KMS-11 (cell line): Measurements from ENCODE around the gene NAIF1.

Source experiments
- H2AFZ ChIP-seq: fragments of 200-600 bp; sonication (generic); 2 replicates; pipeline ENCODE4 v1.6.1; 2016; ENCODE audit warnings: antibody characterized with exemption, mixed run types, low read depth
- H3K27ac ChIP-seq: fragments of 200-600 bp; sonication (generic); 2 replicates; pipeline ENCODE4 v1.6.1; 2016; ENCODE audit warnings: mild to moderate bottlenecking, mixed run types
- H3K27me3 ChIP-seq: fragments of 200-600 bp; sonication (generic); 2 replicates; pipeline ENCODE4 v1.6.1; 2017; ENCODE audit warnings: mild to moderate bottlenecking, low read depth, mixed run types, moderate library complexity; ENCODE audit not compliant: insufficient read depth
- H3K36me3 ChIP-seq: fragments of 200-600 bp; sonication (generic); 2 replicates; pipeline ENCODE4 v1.6.1; 2017; ENCODE audit warnings: mild to moderate bottlenecking, mixed run types; ENCODE audit not compliant: insufficient read depth
- H3K4me1 ChIP-seq: fragments of 200-600 bp; sonication (generic); 2 replicates; pipeline ENCODE4 v1.6.1; 2016; ENCODE audit warnings: mild to moderate bottlenecking, low read depth, mixed run types; ENCODE audit not compliant: poor library complexity, severe bottlenecking
- H3K4me2 ChIP-seq: fragments of 200-600 bp; sonication (generic); 2 replicates; pipeline ENCODE4 v1.7.0; 2016; ENCODE audit warnings: mild to moderate bottlenecking, mixed run types
- H3K4me3 ChIP-seq: fragments of 200-600 bp; sonication (generic); IDR thresholded peaks from 2 replicates; pipeline ENCODE4 v1.6.1; 2017; ENCODE audit warnings: low read depth, low read length, mixed read lengths; ENCODE audit not compliant: insufficient read depth
- H3K79me2 ChIP-seq: fragments of 200-600 bp; sonication (generic); 2 replicates; pipeline ENCODE4 v1.6.1; 2016; ENCODE audit warnings: low read depth, mixed run types; ENCODE audit not compliant: insufficient read depth
- H3K9ac ChIP-seq: fragments of 200-600 bp; sonication (generic); 2 replicates; pipeline ENCODE4 v1.6.1; 2016; ENCODE audit warnings: mild to moderate bottlenecking, mixed run types
- H4K20me1 ChIP-seq: fragments of 200-600 bp; sonication (generic); 2 replicates; pipeline ENCODE4 v1.6.1; 2016; ENCODE audit warnings: mild to moderate bottlenecking, mixed run types; ENCODE audit not compliant: insufficient read depth
- CTCF ChIP-seq: fragments of 200-600 bp; sonication (generic); conservative IDR thresholded peaks from 2 replicates; pipeline ENCODE4 v1.6.1; 2017; ENCODE audit warnings: low read depth, mild to moderate bottlenecking, antibody characterized with exemption, low read length, moderate library complexity, mixed read lengths

Gene NAIF1

GRCh38 chr9:128108269-128109049, 41.3 kb upstream of the NAIF1 start:
- peaks cover 11% of the 10 kb centered on the region for H3K4me1 ChIP-seq
- H3K36me3 ChIP-seq, result no peaks in the 10 kb centered on the region
- H3K27me3 ChIP-seq, result no peaks in the 10 kb centered on the region
- no peak for TF ChIP-seq CTCF
- no peak overlapping the region for H3K4me3 ChIP-seq
- no peak overlapping the region for H2AFZ ChIP-seq
- H3K79me2 ChIP-seq, result no peaks in the 10 kb centered on the region
- H3K4me2 ChIP-seq, result no peak overlapping the region
- H3K9ac ChIP-seq, result no peak overlapping the region
- H3K27ac ChIP-seq, result no peak overlapping the region
- no peaks in the 10 kb centered on the region for H4K20me1 ChIP-seq

GRCh38 chr9:128107468-128108268, 40.5 kb upstream of the NAIF1 start:
- Histone ChIP-seq H3K36me3 (no peaks in the 10 kb centered on the region), H2AFZ (no peak overlapping the region), H3K4me2 (no peak overlapping the region), H3K79me2 (no peaks in the 10 kb centered on the region), H3K9ac (no peak overlapping the region), H3K4me3 (no peak overlapping the region), H3K27ac (no peak overlapping the region), H4K20me1 (no peaks in the 10 kb centered on the region), H3K27me3 (no peaks in the 10 kb centered on the region), H3K4me1 (peaks cover 19% of the 10 kb centered on the region)
- TF ChIP-seq CTCF, result no peak

- no peak overlapping the region for H3K4me3 ChIP-seq
- no peaks in the 10 kb centered on the region; the same call in 1 of the 2 replicates for H3K36me3 ChIP-seq
- no peak for TF ChIP-seq CTCF
- H3K27ac ChIP-seq, result no peak overlapping the region
- no peaks in the 10 kb centered on the region for H3K79me2 ChIP-seq
- H3K4me2 ChIP-seq, result no peak overlapping the region
- no peak overlapping the region for H3K9ac ChIP-seq
- H3K27me3 ChIP-seq, result no peaks in the 10 kb centered on the region
- peaks cover 22% of the 10 kb centered on the region for H3K4me1 ChIP-seq
- H4K20me1 ChIP-seq, result no peaks in the 10 kb centered on the region
- no peak overlapping the region for H2AFZ ChIP-seq
These were observed 39.9 kb upstream of the NAIF1 start for GRCh38 chr9:128106940-128107467.

GRCh38 chr9:128106181-128106939, 39.2 kb upstream of the NAIF1 start:
- H2AFZ ChIP-seq, result no peak overlapping the region
- H3K27ac ChIP-seq, result no peak overlapping the region
- no peaks in the 10 kb centered on the region for H4K20me1 ChIP-seq
- no peaks in the 10 kb centered on the region for H3K79me2 ChIP-seq
- no peaks in the 10 kb centered on the region; the same call in 1 of the 2 replicates for H3K36me3 ChIP-seq
- H3K4me1 ChIP-seq, result peaks cover 22% of the 10 kb centered on the region
- H3K27me3 ChIP-seq, result no peaks in the 10 kb centered on the region
- H3K4me3 ChIP-seq, result no peak overlapping the region
- TF ChIP-seq CTCF, result no peak
- no peak overlapping the region for H3K4me2 ChIP-seq
- no peak overlapping the region for H3K9ac ChIP-seq
